HEK293T (cell line): Measurements from ENCODE around the gene EGFR.

ENCODE experiments used
- HDGF ChIP-seq: fragments of 450-650 bp; IDR thresholded peaks from 2 replicates; pipeline ENCODE4 v1.6.1; 2017; ENCODE audit warnings: antibody characterized with exemption, borderline replicate concordance
- SP1 ChIP-seq: fragments of 450-650 bp; IDR thresholded peaks from 2 replicates; pipeline ENCODE4 v1.6.1; 2017

DNA sequence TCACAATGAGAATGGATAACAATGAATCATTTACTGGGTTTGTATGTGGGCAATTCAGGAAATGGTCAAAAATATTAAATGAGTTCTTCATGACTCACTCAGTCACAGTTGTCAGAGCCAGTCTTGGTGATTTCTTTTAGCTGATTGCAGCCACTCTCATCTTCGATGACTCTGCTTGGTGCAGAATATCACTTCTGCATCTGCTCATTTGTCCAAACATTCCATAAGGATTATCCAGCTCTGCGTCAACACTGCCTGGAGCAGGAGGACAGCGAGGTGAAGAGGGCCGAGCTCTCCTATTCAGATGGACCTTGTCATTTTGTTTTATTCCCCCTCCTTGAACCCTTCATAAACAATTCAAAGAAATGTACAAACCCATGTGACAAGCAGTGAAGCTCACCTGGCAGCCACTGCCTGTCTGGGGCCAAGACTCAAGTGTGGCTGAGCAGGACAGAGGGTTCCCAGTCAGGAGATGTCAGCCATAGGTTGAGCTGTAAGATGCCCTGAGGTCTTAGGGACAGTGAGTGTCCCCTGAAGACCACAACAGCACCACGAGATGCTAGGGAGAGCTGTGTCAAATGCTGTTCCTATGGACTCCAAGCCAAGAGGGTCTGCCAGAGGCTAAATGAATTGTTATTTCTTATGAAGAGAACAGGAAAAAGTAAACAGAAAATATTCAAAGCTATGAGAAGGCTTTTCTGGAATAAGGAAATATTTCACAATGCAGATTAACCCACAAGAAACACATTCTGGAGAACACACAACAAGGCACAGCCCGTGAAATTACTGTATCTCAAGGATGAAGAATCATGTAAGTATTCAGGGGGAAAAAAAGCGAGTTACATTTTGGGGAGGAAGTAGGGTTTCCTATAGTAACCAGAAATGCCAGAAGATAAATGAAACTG, 33.1 kb upstream of the EGFR start:
- TF ChIP-seq HDGF (no peak), SP1 (no peak)
